Measurements from ENCODE around the gene CENPL. TPM values are rescaled to one million over a fixed set of nuclear protein-coding genes. Genes with fewer than 3 reads are reported as not detected.
A peak's percentile ranks its signal among the peaks of the same experiment; 100 is the strongest.

The CENPL gene
- total and polyA plus RNA-seq, 10 of the 15 experiments (the other 5 are each of a cell fraction or from before 2014, with no cell fraction given), result 14.9 to 32.1 (median 24.5) TPM

DNA sequence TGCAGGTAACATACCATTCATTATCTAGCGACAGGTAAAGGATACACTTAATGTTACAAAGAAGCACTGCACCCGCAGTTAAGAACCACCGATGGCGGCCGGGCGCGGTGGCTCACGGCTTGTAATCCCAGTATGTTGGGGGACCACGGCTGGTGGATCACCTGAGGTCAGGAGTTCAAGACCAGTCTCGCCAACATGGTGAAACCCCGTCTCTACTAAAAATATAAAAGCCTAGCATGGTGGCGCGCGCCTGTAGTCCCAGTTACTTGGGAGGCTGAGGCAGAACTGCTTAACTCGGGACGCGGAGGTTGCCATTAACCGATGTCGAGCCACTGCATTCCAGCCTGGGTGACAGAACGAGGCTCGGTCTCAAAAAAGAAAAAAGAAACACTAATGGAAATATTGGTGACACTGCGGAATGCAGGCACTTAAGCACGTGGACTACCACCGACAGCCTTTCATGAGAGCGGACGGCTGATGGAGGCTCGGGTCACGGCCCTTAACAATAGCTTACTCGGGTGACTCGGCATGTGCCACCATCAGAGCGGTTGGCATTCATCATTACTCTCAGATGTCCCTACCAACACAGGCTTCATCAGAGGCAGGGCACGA, 42.6 kb upstream of the CENPL start:
- in situ Hi-C loops (cut with MboI), result no loop called here
- Histone ChIP-seq H3K4me2 (ENCODE audit: control insufficient read depth, insufficient read depth) (peak overlapping the region; percentile 76), H3K4me1 (ENCODE audit: control insufficient read depth, insufficient read depth, low read length) (peaks cover 19% of the 10 kb centered on the region), H3K27me3 (replicated peaks in 1 of 2; ENCODE audit: control insufficient read depth in 2 of 2, insufficient read depth in 2 of 2, low read length in 1 of 2) (no peaks in the 10 kb centered on the region), H3K9me3 (replicated peaks; ENCODE audit: control insufficient read depth, insufficient read depth, low read length) (no peaks in the 10 kb centered on the region), H2AFZ (ENCODE audit: control insufficient read depth, low read depth, low read length) (peak overlapping the region; percentile 21; the same call in 1 of the 2 replicates), H3K36me3 (ENCODE audit: control insufficient read depth in 2 of 2, insufficient read depth in 2 of 2, low read length in 1 of 2) (peaks cover 4 to 26% of the 10 kb centered on the region in 2 experiments), H4K20me1 (ENCODE audit: control insufficient read depth, insufficient read depth) (no peaks in the 10 kb centered on the region), H3K27ac (ENCODE audit: control insufficient read depth, insufficient read depth) (peak overlapping the region; percentile 89), H3K9ac (ENCODE audit: control insufficient read depth, insufficient read depth, low read length) (peak overlapping the region; percentile 73), H3K4me3 (peak overlapping the region; percentile 81), H3K79me2 (ENCODE audit: control insufficient read depth, insufficient read depth, low read length) (peaks cover 44% of the 10 kb centered on the region)
- CTCF ChIA-PET, result interaction anchor here (1.6 kb wide), 1 partner anchor 42 kb away, joined by 3 read pairs; no protein-coding TSS in a partner anchor
- under 1% methylated on average over 32 of the region's 32 CpGs for WGBS (ENCODE audit: insufficient coverage, insufficient replicate concordance, low lambda C conversion rate, missing lambda C conversion rate)
- FAIRE-seq (peak; percentile 13), DNase-seq (ENCODE audit: low read depth, low spot score) (no peak), ATAC-seq (no peak)
- POLR2A ChIA-PET, result interaction anchor here (0.8 to 3.3 kb wide), 4 partner anchors 43 to 1335 kb away, joined by 3 to 17 read pairs (median 6); partner anchors contain the start of genes CENPL, DARS2 and SUCO
- SMC1A ChIA-PET (ENCODE audit: uncharacterized antibody, unreplicated experiment), result interaction anchor here (1.0 kb wide), 1 partner anchor 43 kb away, joined by 3 read pairs; no protein-coding TSS in a partner anchor
- intact Hi-C loops (cut with micrococcal nuclease; ENCODE audit: unreplicated experiment), result loop anchor here (5.0 to 10.0 kb wide), 4 partner anchors 138 to 348 kb away; partner anchors contain the start of genes RABGAP1L and RC3H1
- TSS peak; percentile 71 for BruUV-seq (replicated peaks)
- RAD21 ChIA-PET (ENCODE audit: unreplicated experiment), result interaction anchor here (1.2 to 1.6 kb wide), 3 partner anchors 43 to 450 kb away, joined by 3 to 6 read pairs (median 4); partner anchors contain the start of genes DARS2 and PRDX6
- TF ChIP-seq BCL11A (IDR thresholded peaks at IDR 0.05; ENCODE audit: low read depth, low read length) (no peak), CHD1 (IDR thresholded peaks at IDR 0.05; ENCODE audit: low read depth, low read length) (peak; percentile 91), ASH2L (IDR thresholded peaks at IDR 0.05; ENCODE audit: borderline replicate concordance, low read depth) (no peak), FOXM1 (IDR thresholded peaks at IDR 0.05; ENCODE audit: low read depth, low read length) (0 out of 2 replicates have a peak, but pooled peaks have one; percentile 47), LARP7 (IDR thresholded peaks at IDR 0.05) (no peak), YY1 (IDR thresholded peaks at IDR 0.05; ENCODE audit: low read depth, low read length) (no peak), SUPT20H (IDR thresholded peaks at IDR 0.05; ENCODE audit: borderline replicate concordance, control insufficient read depth, low read depth, low read length) (no peak), HDGF (IDR thresholded peaks at IDR 0.05) (no peak), RBBP5 (conservative IDR thresholded peaks at IDR 0.05) (no peak), MYB (IDR thresholded peaks at IDR 0.05; ENCODE audit: borderline replicate concordance, low read depth, low read length) (no peak), CEBPB (IDR thresholded peaks at IDR 0.05; ENCODE audit: borderline replicate concordance in 1 of 2, low read depth in 2 of 2, low read length in 2 of 2) (no peak), ESRRA (IDR thresholded peaks at IDR 0.05; ENCODE audit: low read length) (no peak), SREBF2 (IDR thresholded peaks at IDR 0.05; ENCODE audit: low read length) (no peak), WRNIP1 (IDR thresholded peaks at IDR 0.05; ENCODE audit: borderline replicate concordance, low read depth, low read length) (0 out of 2 replicates have a peak, but pooled peaks have one; percentile 76)
- TF ChIP-seq, protein P1, sequence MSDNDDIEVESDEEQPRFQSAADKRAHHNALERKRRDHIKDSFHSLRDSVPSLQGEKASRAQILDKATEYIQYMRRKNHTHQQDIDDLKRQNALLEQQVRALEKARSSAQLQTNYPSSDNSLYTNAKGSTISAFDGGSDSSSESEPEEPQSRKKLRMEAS (IDR thresholded peaks at IDR 0.05; ENCODE audit: low read depth, low read length), result peak; percentile 80
- TF ChIP-seq, protein P2, sequence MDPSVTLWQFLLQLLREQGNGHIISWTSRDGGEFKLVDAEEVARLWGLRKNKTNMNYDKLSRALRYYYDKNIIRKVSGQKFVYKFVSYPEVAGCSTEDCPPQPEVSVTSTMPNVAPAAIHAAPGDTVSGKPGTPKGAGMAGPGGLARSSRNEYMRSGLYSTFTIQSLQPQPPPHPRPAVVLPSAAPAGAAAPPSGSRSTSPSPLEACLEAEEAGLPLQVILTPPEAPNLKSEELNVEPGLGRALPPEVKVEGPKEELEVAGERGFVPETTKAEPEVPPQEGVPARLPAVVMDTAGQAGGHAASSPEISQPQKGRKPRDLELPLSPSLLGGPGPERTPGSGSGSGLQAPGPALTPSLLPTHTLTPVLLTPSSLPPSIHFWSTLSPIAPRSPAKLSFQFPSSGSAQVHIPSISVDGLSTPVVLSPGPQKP (IDR thresholded peaks at IDR 0.05; ENCODE audit: low read depth, low read length), result no peak
- TF ChIP-seq, protein P3, sequence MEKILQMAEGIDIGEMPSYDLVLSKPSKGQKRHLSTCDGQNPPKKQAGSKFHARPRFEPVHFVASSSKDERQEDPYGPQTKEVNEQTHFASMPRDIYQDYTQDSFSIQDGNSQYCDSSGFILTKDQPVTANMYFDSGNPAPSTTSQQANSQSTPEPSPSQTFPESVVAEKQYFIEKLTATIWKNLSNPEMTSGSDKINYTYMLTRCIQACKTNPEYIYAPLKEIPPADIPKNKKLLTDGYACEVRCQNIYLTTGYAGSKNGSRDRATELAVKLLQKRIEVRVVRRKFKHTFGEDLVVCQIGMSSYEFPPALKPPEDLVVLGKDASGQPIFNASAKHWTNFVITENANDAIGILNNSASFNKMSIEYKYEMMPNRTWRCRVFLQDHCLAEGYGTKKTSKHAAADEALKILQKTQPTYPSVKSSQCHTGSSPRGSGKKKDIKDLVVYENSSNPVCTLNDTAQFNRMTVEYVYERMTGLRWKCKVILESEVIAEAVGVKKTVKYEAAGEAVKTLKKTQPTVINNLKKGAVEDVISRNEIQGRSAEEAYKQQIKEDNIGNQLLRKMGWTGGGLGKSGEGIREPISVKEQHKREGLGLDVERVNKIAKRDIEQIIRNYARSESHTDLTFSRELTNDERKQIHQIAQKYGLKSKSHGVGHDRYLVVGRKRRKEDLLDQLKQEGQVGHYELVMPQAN (conservative IDR thresholded peaks at IDR 0.05), result no peak
- TF ChIP-seq, protein P4, sequence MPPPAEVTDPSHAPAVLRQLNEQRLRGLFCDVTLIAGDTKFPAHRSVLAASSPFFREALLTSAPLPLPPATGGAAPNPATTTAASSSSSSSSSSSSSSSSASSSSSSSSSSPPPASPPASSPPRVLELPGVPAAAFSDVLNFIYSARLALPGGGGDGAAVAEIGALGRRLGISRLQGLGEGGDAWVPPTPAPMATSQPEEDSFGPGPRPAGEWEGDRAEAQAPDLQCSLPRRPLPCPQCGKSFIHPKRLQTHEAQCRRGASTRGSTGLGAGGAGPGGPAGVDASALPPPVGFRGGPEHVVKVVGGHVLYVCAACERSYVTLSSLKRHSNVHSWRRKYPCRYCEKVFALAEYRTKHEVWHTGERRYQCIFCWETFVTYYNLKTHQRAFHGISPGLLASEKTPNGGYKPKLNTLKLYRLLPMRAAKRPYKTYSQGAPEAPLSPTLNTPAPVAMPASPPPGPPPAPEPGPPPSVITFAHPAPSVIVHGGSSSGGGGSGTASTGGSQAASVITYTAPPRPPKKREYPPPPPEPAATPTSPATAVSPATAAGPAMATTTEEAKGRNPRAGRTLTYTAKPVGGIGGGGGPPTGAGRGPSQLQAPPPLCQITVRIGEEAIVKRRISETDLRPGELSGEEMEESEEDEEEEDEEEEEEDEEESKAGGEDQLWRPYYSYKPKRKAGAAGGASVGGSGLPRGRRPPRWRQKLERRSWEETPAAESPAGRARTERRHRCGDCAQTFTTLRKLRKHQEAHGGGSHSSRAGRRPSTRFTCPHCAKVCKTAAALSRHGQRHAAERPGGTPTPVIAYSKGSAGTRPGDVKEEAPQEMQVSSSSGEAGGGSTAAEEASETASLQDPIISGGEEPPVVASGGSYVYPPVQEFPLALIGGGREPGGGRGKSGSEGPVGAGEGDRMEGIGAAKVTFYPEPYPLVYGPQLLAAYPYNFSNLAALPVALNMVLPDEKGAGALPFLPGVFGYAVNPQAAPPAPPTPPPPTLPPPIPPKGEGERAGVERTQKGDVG (CRISPR knock-in tag; IDR thresholded peaks at IDR 0.05), result peak; percentile 29; the same call in 1 of the 2 replicates

All from GM12878 (cell line).